Epithelial cell of proximal tubule (primary cell): ENCODE results near the gene NAV3. TPM values are rescaled to one million over a fixed set of nuclear protein-coding genes. Genes with fewer than 3 reads are reported as not detected.

Experiments used
- DNase-seq: peaks from one replicate; pipeline ENCODE4 v3.0.0-alpha.2; 2011; ENCODE audit warnings: low read depth
- H3K4me3 ChIP-seq: 2 replicates; pipeline ENCODE4 v1.5.1; 2011; ENCODE audit warnings: low read depth, mild to moderate bottlenecking, low read length
- total RNA-seq: library from RNA; depleted of rRNA; stranded (reverse); fragments of >200 nt; gene quantifications from 2 replicates; pipeline ENCODE4 v1.2.3, GENCODE V29; 2015
- TF ChIP-seq, protein P1 (sequence below): conservative IDR thresholded peaks from 2 replicates; pipeline ENCODE4 v1.5.1; 2012; ENCODE audit warnings: low read depth, mild to moderate bottlenecking, low read length

The NAV3 gene
- total RNA-seq, 1 donor from 2014 or later: 15.5 TPM

DNA sequence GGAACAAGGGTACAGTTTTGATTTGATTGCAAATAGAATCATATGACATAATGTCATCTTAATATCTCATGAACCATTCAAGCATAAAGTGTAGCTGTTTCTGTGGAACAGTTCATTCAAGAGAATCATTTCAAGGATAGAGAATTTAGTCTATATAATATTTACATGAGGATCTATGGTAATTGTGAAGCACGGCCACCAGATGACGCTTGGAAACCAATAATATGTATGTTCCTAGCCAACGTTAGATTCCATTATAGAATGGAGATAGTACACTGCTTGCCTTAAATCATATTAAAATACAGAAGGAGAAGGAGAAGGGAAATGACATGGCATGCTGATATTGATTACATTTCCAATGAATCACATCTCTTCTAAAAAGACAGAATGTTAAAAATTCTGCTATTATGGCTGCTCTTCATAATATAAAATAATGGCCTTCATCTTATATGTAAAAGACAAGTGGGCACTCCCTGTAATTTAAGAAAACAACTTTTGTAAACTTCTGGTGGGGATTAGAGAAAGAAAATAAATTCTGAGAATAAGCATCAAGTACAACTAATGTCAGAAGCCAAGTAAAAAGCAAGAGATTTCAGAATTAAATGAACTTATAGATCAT lies 351.0 kb downstream of the NAV3 start:
- TF ChIP-seq, protein P1, sequence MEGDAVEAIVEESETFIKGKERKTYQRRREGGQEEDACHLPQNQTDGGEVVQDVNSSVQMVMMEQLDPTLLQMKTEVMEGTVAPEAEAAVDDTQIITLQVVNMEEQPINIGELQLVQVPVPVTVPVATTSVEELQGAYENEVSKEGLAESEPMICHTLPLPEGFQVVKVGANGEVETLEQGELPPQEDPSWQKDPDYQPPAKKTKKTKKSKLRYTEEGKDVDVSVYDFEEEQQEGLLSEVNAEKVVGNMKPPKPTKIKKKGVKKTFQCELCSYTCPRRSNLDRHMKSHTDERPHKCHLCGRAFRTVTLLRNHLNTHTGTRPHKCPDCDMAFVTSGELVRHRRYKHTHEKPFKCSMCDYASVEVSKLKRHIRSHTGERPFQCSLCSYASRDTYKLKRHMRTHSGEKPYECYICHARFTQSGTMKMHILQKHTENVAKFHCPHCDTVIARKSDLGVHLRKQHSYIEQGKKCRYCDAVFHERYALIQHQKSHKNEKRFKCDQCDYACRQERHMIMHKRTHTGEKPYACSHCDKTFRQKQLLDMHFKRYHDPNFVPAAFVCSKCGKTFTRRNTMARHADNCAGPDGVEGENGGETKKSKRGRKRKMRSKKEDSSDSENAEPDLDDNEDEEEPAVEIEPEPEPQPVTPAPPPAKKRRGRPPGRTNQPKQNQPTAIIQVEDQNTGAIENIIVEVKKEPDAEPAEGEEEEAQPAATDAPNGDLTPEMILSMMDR: peak; percentile 47
- DNase-seq: no peak
- H3K4me3 ChIP-seq: no peak overlapping the region

DNA sequence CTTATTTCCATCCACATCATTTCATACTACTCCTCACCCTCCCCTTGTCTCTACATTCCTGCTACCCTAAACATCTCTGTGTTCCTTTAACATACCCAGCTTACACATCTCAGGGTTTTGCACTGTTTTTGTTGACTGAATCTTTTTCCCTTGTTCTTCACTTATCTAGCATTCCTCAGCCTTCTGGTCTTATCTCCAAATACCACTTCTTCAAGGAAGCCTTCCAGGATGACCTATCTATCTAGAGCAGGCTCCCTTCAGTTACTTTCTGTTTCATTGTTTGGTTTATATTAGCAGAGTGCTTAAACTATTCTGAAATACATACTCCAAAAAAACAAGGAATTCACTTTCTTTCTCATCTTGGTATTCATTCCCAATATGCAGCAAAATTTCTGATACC lies 353.1 kb downstream of the NAV3 start:
- no peak overlapping the region for H3K4me3 ChIP-seq
- TF ChIP-seq, protein P1: no peak
- no peak for DNase-seq

DNA sequence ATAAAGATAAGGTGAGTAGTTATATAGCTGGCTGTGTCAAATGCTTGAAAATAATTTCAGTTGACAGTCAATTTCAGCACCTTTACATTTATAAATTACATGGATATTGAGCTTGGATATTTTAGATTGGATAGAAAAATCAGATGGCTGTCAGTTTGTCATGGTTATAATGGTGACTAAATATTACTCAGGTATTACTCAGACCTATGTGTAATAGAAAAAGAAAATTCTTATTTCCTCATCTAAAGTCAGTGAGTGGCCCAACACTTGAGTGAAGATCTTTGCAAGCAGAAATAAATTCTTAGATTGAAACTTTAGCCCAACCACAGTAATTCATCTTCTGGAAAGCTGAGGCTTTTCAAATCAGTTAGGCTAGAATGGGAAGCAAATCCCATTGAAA lies 354.4 kb downstream of the NAV3 start:
- no peak for DNase-seq
- H3K4me3 ChIP-seq: no peak overlapping the region
- TF ChIP-seq, protein P1: no peak

DNA sequence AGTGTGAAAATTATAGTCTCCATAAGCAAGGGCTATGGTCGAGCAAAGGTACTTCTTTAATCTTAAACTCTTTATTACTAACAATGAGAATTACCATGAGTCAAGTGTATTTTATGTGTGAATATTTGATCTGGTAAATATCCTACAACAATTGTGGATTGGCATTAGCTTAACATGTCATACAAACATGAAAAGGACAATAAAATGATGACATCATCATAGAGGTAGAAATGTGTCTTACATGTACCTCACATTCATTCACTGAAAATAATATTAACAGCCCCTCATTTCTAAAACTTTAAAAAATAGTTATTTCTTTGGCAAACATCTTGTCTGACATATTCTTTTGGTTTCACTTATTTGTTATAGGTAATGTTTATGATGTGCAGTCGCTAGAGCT lies 355.0 kb downstream of the NAV3 start:
- TF ChIP-seq, protein P1: no peak
- no peak overlapping the region for H3K4me3 ChIP-seq
- no peak for DNase-seq

DNA sequence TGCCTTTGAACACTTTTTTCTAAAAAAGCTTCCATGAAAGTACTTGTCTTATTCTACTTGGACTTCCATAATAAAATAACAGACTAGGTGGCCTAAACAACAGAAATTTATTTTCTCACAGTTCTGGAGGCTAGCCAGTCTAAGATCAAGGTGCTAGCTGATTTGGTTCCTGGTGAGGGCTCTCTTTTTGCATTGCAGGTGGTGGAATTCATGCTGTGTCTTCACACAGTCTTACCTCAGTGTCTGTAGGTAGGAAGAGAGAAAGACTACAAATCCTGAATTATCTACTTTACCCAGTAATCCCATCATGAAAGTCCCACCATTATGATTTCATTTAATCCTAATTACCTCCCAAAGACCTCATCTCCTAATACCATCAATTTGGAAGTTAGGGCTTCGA lies 356.0 kb downstream of the NAV3 start:
- no peak overlapping the region for H3K4me3 ChIP-seq
- TF ChIP-seq, protein P1: no peak
- DNase-seq: no peak

DNA sequence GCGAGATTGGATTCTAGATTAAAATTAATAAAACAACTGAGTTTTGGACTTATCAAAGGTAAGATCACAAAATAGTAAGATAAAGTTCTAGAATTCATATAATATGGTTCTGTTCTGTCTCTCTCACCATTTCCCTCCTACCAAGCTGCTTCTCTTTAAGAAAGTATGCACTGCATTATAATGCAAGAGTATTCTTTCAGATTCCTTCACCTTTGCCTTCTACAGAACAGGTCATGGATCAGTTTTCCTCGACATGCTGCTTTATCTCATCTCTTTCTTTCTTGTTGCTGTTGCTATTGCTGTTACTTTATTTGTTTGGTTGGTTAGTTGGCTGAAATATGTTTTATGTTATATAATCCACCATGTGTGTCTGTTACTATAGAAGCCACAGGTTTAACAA lies 357.0 kb downstream of the NAV3 start:
- TF ChIP-seq, protein P1: no peak
- no peak for DNase-seq
- no peak overlapping the region for H3K4me3 ChIP-seq

DNA sequence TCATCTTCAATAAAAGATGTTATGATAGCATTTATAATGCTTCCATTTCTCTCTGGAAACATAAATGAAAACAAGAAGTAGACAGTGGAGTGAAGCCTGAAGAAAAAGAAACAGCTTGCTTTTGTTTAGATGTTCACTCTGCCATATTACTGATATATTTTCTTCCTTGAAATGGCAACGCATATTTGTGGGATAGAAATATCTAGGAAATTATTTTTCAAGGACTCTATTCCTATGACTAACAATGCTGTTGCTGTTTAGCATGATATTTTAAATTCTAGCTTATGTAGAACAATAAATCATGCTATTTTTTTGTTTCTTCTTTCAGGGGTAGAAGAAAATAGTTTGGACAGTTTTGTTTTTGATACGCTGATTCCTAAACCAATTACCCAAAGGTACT lies 359.0 kb downstream of the NAV3 start:
- TF ChIP-seq, protein P1: no peak
- H3K4me3 ChIP-seq: no peak overlapping the region
- DNase-seq: no peak
